HG02571 (cell line): Measurements from ENCODE around the gene EDNRA.
"Not testable (repeated sequence)": the region's sequence is repeated elsewhere in the genome, so short reads cannot be mapped to it uniquely, and the experiment has no call there.

Source experiments
- ATAC-seq: cut with Tn5 transposase; IDR thresholded peaks from one replicate; pipeline ENCODE4 v1.9.1; 2021; ENCODE audit warnings: mild to moderate bottlenecking, moderate library complexity; ENCODE audit not compliant: unreplicated experiment

Gene EDNRA

GRCh38 chr4:147480891-147481576 lies at the start of gene EDNRA:
Gene EDNRA (plus strand): TSS chr4:147481097. CDS start chr4:147485682, 4,585 bp downstream.
- no peak for ATAC-seq

GRCh38 chr4:147434370-147434769 lies 46.5 kb upstream of the EDNRA start:
- not testable (repeated sequence) for ATAC-seq

- ATAC-seq, result no peak
Observed at GRCh38 chr4:147440442-147440841, 40.5 kb upstream of the EDNRA start.

GRCh38 chr4:147447786-147448185 lies 33.1 kb upstream of the EDNRA start:
- ATAC-seq, result no peak

GRCh38 chr4:147453561-147454141 lies 27.2 kb upstream of the EDNRA start:
- no peak for ATAC-seq

GRCh38 chr4:147456706-147457105 lies 24.2 kb upstream of the EDNRA start:
- no peak for ATAC-seq

- ATAC-seq, result no peak
Observed at GRCh38 chr4:147461161-147461560, 19.7 kb upstream of the EDNRA start.

GRCh38 chr4:147463065-147463464 lies 17.8 kb upstream of the EDNRA start:
- no peak for ATAC-seq

GRCh38 chr4:147465461-147465860 lies 15.4 kb upstream of the EDNRA start:
- no peak for ATAC-seq

- no peak for ATAC-seq
Observed at GRCh38 chr4:147477439-147477838, 3.5 kb upstream of the EDNRA start.

GRCh38 chr4:147479376-147479775 lies 1.5 kb upstream of the EDNRA start:
- no peak for ATAC-seq

- no peak for ATAC-seq
Observed at GRCh38 chr4:147479786-147480185, 1.1 kb upstream of the EDNRA start.

GRCh38 chr4:147480502-147480890 lies 401 bp upstream of the EDNRA start:
- no peak for ATAC-seq

- no peak for ATAC-seq
Observed at GRCh38 chr4:147481577-147482109, 746 bp downstream of the EDNRA start.

GRCh38 chr4:147482281-147482680 lies 1.4 kb downstream of the EDNRA start:
- ATAC-seq, result no peak

- ATAC-seq, result no peak
Observed at GRCh38 chr4:147485167-147485566, 4.3 kb downstream of the EDNRA start.

GRCh38 chr4:147487616-147488015 lies 6.7 kb downstream of the EDNRA start:
- ATAC-seq, result no peak

- no peak for ATAC-seq
Observed at GRCh38 chr4:147488556-147488955, 7.7 kb downstream of the EDNRA start.

GRCh38 chr4:147491086-147491485 lies 10.2 kb downstream of the EDNRA start:
- ATAC-seq, result no peak

GRCh38 chr4:147492306-147492705 lies 11.4 kb downstream of the EDNRA start:
- ATAC-seq, result no peak

- ATAC-seq, result no peak
Observed at GRCh38 chr4:147492761-147493160, 11.9 kb downstream of the EDNRA start.

GRCh38 chr4:147493307-147493706 lies 12.4 kb downstream of the EDNRA start:
- ATAC-seq, result no peak
